Gastrocnemius medialis (tissue), 4 donors: ENCODE data around the gene TRIP10. TPM values are rescaled to one million over a fixed set of nuclear protein-coding genes. Genes with fewer than 3 reads are reported as not detected.

Source experiments
- ATAC-seq, 2 donors: fragments of 150-250 bp; one replicate each; pipeline ENCODE4 v1.9.1; 2016
- DNase-seq, 2 donors: peaks; one replicate each; pipeline ENCODE4 v3.0.0-alpha.2; 2019
- H3K27ac ChIP-seq, 4 donors: fragments of 200-600 bp; sonication (generic); 1 replicate in 1 of 4; 2 replicates in 3 of 4; pipeline ENCODE4 v1.5.1; 2016 to 2018; ENCODE audit warnings: mild to moderate bottlenecking in 2 of 4, moderate library complexity in 1 of 4
- H3K27me3 ChIP-seq, 3 donors: fragments of 200-600 bp; sonication (generic) in 2 of 3; 1 replicate in 1 of 3; 2 replicates in 2 of 3; pipeline versions ENCODE4 v1.5.1 to v1.6.0; 2016 to 2019; ENCODE audit warnings: mild to moderate bottlenecking in 1 of 3, moderate library complexity in 1 of 3
- H3K36me3 ChIP-seq, 2 donors: fragments of 200-600 bp; sonication (generic) in 1 of 2; one replicate each; pipeline ENCODE4 v1.5.1; 2017 to 2018
- H3K4me1 ChIP-seq, 2 donors: fragments of 200-600 bp; sonication (generic) in 1 of 2; one replicate each; pipeline ENCODE4 v1.5.1; 2016 to 2017; ENCODE audit warnings: mild to moderate bottlenecking in 2 of 2
- H3K4me3 ChIP-seq, 4 donors: fragments of 200-600 bp; sonication (generic) in 3 of 4; 1 replicate in 1 of 4; 2 replicates in 3 of 4; pipeline ENCODE4 v1.5.1; 2016 to 2019; ENCODE audit warnings: mild to moderate bottlenecking in 2 of 4
- H3K9me3 ChIP-seq, 3 donors: fragments of 200-600 bp; sonication (generic) in 2 of 3; 1 replicate in 1 of 3; 2 replicates in 2 of 3; pipeline ENCODE4 v1.5.1; 2016 to 2019
- POLR2A ChIP-seq, 2 donors: fragments of 450-650 bp; IDR thresholded peaks; one replicate each; pipeline ENCODE4 v1.6.1; 2017; ENCODE audit warnings: antibody characterized with exemption in 2 of 2, mild to moderate bottlenecking in 2 of 2, moderate library complexity in 2 of 2
- in situ Hi-C, 4 donors: fragments of 200-750 bp; cut with MboI; loops; one replicate each; pipeline versions ENCODE4 v1.15.0 to v1.8.0; 2017; ENCODE audit warnings: low sequenced_read_pairs in 4 of 4
- intact Hi-C: fragments of 100-400 bp; cut with DNase I; formaldehyde crosslinking; loops from one replicate; pipeline ENCODE4 v1.15.1; 2023; ENCODE audit warnings: low total_unique reads
- total RNA-seq, 4 donors: library from RNA; depleted of rRNA; stranded (reverse); fragments of >200 nt; gene quantifications; one replicate each; pipeline versions ENCODE4 v1.1.0 to v1.2.3, GENCODE V29; 2016
- TF ChIP-seq, protein P1 (sequence below), 5 experiments: fragments of 450-650 bp in 3 of 5; fragments of 200-600 bp in 2 of 5; sonication (generic) in 2 of 5; IDR thresholded peaks in 4 of 5; conservative IDR thresholded peaks in 1 of 5; 1 replicate in 4 of 5; 2 replicates in 1 of 5; pipeline ENCODE4 v1.5.1; 2016 to 2019; ENCODE audit warnings: antibody characterized with exemption in 5 of 5, mild to moderate bottlenecking in 3 of 5, moderate library complexity in 3 of 5

The TRIP10 gene
- total RNA-seq, 4 donors from 2014 or later = 130 to 237 (median 178) TPM

GRCh38 chr19:6712692-6713670 is 26.5 kb upstream of the TRIP10 start:
- Histone ChIP-seq H3K4me3 (no peak overlapping the region), H3K27ac (no peak overlapping the region), H3K36me3 (no peaks in the 10 kb centered on the region), H3K27me3 (peaks cover 0 to 13% (median 6%) of the 10 kb centered on the region in 3 donors), H3K9me3 (no peaks in the 10 kb centered on the region), H3K4me1 (no peaks in the 10 kb centered on the region)
- intact Hi-C loops (no loop called here), in situ Hi-C loops (no loop called here)
- DNase-seq = no peak
- TF ChIP-seq POLR2A (IDR thresholded peaks at IDR 0.05) = no peak
- TF ChIP-seq, protein P1, sequence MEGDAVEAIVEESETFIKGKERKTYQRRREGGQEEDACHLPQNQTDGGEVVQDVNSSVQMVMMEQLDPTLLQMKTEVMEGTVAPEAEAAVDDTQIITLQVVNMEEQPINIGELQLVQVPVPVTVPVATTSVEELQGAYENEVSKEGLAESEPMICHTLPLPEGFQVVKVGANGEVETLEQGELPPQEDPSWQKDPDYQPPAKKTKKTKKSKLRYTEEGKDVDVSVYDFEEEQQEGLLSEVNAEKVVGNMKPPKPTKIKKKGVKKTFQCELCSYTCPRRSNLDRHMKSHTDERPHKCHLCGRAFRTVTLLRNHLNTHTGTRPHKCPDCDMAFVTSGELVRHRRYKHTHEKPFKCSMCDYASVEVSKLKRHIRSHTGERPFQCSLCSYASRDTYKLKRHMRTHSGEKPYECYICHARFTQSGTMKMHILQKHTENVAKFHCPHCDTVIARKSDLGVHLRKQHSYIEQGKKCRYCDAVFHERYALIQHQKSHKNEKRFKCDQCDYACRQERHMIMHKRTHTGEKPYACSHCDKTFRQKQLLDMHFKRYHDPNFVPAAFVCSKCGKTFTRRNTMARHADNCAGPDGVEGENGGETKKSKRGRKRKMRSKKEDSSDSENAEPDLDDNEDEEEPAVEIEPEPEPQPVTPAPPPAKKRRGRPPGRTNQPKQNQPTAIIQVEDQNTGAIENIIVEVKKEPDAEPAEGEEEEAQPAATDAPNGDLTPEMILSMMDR (IDR thresholded peaks at IDR 0.05 in 4 of 5, conservative IDR thresholded peaks at IDR 0.05 in 1 of 5) = no peak
- no peak for ATAC-seq

- no peak overlapping the region for H3K4me3 ChIP-seq
- DNase-seq = no peak
- no peak for ATAC-seq
- H3K27me3 ChIP-seq = peaks cover 0 to 10% (median 6%) of the 10 kb centered on the region in 3 donors
- H3K9me3 ChIP-seq = no peaks in the 10 kb centered on the region
- TF ChIP-seq POLR2A (IDR thresholded peaks at IDR 0.05) = no peak
- TF ChIP-seq, protein P1 (IDR thresholded peaks at IDR 0.05 in 4 of 5, conservative IDR thresholded peaks at IDR 0.05 in 1 of 5) = no peak
- no peaks in the 10 kb centered on the region for H3K36me3 ChIP-seq
- intact Hi-C loops (no loop called here), in situ Hi-C loops (no loop called here)
- H3K4me1 ChIP-seq = no peaks in the 10 kb centered on the region
- H3K27ac ChIP-seq = no peak overlapping the region
These were observed 25.4 kb upstream of the TRIP10 start for GRCh38 chr19:6713773-6714692.

- Histone ChIP-seq H3K4me3 (no peak overlapping the region), H3K27ac (no peak overlapping the region), H3K36me3 (no peaks in the 10 kb centered on the region), H3K4me1 (no peaks in the 10 kb centered on the region), H3K27me3 (peaks cover 0 to 6% (median 4%) of the 10 kb centered on the region in 3 donors), H3K9me3 (no peaks in the 10 kb centered on the region)
- intact Hi-C loops = no loop called here
- in situ Hi-C loops = no loop called here
- DNase-seq = no peak
- TF ChIP-seq, protein P1 (IDR thresholded peaks at IDR 0.05 in 4 of 5, conservative IDR thresholded peaks at IDR 0.05 in 1 of 5) = no peak
- no peak for TF ChIP-seq POLR2A (IDR thresholded peaks at IDR 0.05)
- ATAC-seq = no peak
These were observed 24.5 kb upstream of the TRIP10 start for GRCh38 chr19:6714749-6715555.

GRCh38 chr19:6716610-6716970 is 22.9 kb upstream of the TRIP10 start:
- DNase-seq (no peak), ATAC-seq (no peak)
- Histone ChIP-seq H3K27ac (no peak overlapping the region), H3K36me3 (no peaks in the 10 kb centered on the region), H3K4me1 (no peaks in the 10 kb centered on the region), H3K4me3 (no peak overlapping the region), H3K27me3 (peaks cover 0 to 2% (median 0%) of the 10 kb centered on the region in 3 donors), H3K9me3 (no peaks in the 10 kb centered on the region)
- intact Hi-C loops = no loop called here
- TF ChIP-seq, protein P1 (IDR thresholded peaks at IDR 0.05 in 4 of 5, conservative IDR thresholded peaks at IDR 0.05 in 1 of 5) = no peak
- TF ChIP-seq POLR2A (IDR thresholded peaks at IDR 0.05) = no peak
- in situ Hi-C loops = no loop called here
